AG04449 (cell line): ENCODE data around the gene SND1.

Experiments used
- CTCF ChIA-PET: fragments of 350-600 bp; formaldehyde crosslinking; extraction: SDS; loops from one replicate; lab custom pipeline; 2021; ENCODE audit warnings: antibody characterized with exemption; lab: Yijun Ruan, JAX
- POLR2A ChIA-PET: fragments of 400-600, 350-600 bp; formaldehyde crosslinking; extraction: SDS; loops from one replicate; lab custom pipeline; 2020; ENCODE audit warnings: antibody characterized with exemption, inconsistent platforms; lab: Yijun Ruan, JAX
- DNase-seq: peaks from one replicate; pipeline ENCODE4 v3.0.0-alpha.2; 2010; ENCODE audit warnings: low read depth, low spot score
- H3K4me3 ChIP-seq: 2 replicates; pipeline ENCODE4 v1.5.1; 2011; ENCODE audit warnings: low read depth, mild to moderate bottlenecking, control low read depth, low read length
- TF ChIP-seq, protein P1 (sequence below): IDR thresholded peaks from one replicate; pipeline ENCODE4 v1.5.1; 2011; ENCODE audit warnings: mild to moderate bottlenecking, moderate library complexity, low read length, control low read depth, inconsistent platforms; ENCODE audit not compliant: insufficient read depth; ENCODE audit errors: missing control alignments

The SND1 gene

DNA sequence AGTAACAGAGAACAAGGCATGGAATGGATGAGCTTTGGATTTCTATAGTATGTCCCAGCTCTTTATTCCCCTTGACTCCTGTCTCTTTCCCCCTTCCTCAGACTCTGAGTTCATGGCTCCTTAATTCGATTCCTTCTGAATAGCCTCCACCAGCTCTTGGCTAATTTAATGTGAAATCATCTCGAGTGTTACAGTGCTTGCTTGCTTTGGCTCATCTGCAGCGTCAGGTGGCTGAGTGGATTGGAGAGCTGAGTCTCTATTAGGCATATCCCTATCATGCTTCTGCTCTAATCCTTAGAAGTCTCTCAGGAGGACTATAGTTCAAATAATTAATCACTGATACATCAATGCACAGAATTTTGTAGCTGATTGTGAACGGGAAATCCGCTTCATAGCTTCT is 244.7 kb downstream of the SND1 start:
- TF ChIP-seq, protein P1, sequence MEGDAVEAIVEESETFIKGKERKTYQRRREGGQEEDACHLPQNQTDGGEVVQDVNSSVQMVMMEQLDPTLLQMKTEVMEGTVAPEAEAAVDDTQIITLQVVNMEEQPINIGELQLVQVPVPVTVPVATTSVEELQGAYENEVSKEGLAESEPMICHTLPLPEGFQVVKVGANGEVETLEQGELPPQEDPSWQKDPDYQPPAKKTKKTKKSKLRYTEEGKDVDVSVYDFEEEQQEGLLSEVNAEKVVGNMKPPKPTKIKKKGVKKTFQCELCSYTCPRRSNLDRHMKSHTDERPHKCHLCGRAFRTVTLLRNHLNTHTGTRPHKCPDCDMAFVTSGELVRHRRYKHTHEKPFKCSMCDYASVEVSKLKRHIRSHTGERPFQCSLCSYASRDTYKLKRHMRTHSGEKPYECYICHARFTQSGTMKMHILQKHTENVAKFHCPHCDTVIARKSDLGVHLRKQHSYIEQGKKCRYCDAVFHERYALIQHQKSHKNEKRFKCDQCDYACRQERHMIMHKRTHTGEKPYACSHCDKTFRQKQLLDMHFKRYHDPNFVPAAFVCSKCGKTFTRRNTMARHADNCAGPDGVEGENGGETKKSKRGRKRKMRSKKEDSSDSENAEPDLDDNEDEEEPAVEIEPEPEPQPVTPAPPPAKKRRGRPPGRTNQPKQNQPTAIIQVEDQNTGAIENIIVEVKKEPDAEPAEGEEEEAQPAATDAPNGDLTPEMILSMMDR, result no peak
- ChIA-PET POLR2A (no interaction called here), CTCF (interaction anchor here (0.9 to 2.4 kb wide), 3 partner anchors 9 to 164 kb away, joined by 3 to 10 read pairs (median 3); no protein-coding TSS in a partner anchor)
- H3K4me3 ChIP-seq, result no peak overlapping the region
- no peak for DNase-seq

DNA sequence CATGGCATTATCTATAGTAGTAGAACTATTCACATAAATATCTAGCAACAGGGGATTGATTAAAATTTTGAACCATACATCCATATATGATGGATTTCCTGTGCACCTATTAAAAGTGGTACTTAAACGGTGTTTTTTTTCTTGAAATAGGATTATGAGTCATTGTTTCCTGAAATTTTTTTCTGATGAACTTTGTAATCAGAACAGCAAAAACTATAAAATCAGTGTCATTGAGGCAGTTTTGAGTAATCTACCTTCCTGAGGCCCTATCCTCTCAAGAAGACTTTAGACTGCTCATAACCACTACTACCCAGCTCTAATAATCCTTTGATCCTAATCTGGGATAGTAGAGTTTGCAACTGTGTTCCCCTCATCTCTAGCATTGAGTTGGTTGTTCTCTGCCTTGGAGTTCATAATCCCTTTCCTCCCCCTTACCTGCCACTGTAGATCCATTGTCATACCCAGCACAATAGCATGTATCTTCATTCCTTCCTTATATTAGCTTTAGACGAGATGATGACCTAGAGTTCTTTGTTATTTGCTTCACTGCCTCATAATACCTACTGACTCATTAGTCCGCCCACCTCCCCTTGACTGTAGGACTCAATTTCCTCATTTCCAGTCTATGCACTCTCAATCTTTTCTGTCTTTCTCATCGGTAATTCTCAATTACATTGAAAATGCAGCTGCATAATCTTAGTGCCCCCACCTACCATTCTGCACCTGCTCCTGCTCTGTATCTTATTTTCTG is 245.9 kb downstream of the SND1 start:
- ChIA-PET POLR2A (no interaction called here), CTCF (interaction anchor here (1.0 to 1.1 kb wide), 2 partner anchors 24 to 189 kb away, joined by 3 read pairs; no protein-coding TSS in a partner anchor)
- no peak overlapping the region for H3K4me3 ChIP-seq
- TF ChIP-seq, protein P1, result no peak
- no peak for DNase-seq

DNA sequence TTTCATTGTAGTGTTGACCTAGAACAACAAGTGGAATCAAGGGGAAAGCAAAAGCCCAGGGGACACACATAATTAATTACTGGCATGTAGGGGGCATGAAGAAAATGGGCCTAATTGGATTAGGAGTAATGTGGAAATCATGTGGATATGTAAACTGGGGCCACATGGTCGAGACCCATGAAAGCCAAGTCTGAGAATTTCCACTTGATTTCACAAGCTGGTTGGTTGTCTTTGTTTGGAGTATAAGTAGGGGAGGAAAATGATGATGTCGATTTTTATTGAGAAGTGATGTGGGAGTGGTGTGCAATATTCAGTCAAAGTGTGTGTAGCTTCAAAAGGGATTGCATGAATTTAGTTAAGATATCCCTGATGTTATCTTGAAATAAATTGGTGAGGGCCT is 247.4 kb downstream of the SND1 start:
- no peak for DNase-seq
- ChIA-PET CTCF (no interaction called here), POLR2A (no interaction called here)
- no peak overlapping the region for H3K4me3 ChIP-seq
- TF ChIP-seq, protein P1, result no peak

DNA sequence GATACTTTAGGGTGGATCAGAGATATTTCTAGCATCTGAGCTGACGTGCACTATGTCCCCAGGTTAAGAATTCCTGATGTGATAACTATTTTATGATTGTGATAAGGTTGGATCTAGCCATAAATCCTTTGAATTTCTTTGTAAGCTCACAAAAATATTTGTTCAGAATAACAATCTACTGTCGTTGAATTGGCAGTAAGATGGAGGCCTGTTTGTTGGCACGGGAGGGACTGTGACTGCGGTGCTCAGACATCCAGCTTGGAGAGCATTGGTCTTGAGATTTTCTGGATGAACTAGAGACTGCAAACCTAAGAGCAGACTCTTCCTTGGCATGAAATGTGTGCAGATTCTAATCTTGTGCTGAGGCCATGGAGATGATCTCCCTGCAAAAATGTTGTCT is 248.1 kb downstream of the SND1 start:
- TF ChIP-seq, protein P1, result no peak
- no peak overlapping the region for H3K4me3 ChIP-seq
- no peak for DNase-seq
- POLR2A ChIA-PET, result no interaction called here
- CTCF ChIA-PET, result no interaction called here

DNA sequence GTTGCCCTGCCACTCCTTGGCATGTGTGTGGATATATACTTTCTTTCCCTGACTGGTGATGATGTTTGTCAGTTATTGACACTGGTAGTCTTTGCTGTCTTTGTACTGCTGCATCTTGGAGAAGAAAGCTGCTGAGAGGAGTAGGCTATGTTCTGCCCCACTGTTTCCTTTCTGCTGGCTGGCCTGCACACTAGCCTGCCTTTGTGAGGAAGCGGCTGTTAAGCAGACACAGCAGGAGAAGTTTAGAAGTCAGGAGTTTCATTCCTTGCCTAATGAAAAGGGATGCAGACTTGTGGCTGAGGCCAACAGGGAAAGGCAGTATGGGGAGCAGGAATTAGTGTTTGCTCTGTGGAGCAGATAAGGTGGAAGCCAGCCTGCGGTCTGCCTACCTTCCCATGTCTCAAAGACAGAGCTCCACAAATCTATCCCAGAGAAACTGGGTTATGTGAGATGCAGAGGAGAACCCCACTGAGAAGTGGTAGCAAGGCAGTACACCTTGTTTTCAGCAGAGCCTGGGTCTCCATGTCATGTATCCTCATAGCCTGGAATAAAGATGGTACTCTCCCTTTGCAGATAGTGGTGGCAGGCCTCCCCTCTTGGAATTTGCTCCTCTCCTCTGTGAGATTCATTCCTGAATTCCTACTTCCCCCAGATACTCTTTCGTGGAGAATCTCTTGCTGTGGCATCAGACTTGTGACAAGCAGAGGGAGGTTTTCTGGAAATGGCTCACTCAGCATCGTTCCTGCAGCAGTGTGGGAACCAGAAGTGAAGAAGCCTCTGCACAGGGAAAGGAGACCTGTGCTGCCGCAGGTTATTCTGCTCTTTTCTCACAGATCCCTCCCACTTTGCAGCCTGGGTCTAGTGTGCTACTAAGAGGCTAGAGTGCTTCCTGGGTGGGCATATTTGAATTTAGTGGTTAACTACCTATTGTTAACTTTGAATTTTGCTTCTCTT is 249.0 kb downstream of the SND1 start:
- DNase-seq, result no peak
- POLR2A ChIA-PET, result interaction anchor here (0.5 kb wide), 1 partner anchor 35 kb away, joined by 3 read pairs; no protein-coding TSS in a partner anchor
- CTCF ChIA-PET, result no interaction called here
- H3K4me3 ChIP-seq, result no peak overlapping the region
- TF ChIP-seq, protein P1, result no peak
